Measurements from ENCODE around the gene GATB.

The GATB gene

DNA sequence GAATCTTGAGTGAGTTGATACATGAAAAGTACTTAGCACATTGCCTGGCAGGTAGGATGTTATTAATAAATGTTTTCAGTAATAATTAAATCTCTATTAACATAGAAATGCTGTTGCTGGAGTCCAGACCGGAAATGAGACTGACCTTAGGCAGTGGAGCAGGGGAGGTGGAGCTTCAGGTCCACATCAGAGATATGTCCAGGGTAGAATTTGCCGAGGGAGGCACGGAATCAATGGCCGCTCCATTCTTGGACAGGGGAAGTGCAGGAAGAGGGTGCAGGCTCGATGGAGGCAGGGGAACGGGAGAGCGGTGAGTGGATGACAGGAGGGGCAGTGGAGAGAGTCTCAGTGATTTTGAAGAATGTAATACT lies 107.3 kb downstream of the GATB start:
- H3K9ac ChIP-seq (ENCODE audit: low read depth, low read length) = no peak overlapping the region
- H3K4me1 ChIP-seq (ENCODE audit: insufficient read depth, low read length) = no peaks in the 10 kb centered on the region
- H3K4me3 ChIP-seq (ENCODE audit: low read length) = no peak overlapping the region
- no peaks in the 10 kb centered on the region for H3K9me3 ChIP-seq (ENCODE audit: insufficient read depth, low read depth, low read length)
- H3K36me3 ChIP-seq (ENCODE audit: insufficient read depth, low read depth, low read length) = peaks cover 27% of the 10 kb centered on the region; the same call in 1 of the 2 replicates
- H3K27ac ChIP-seq (ENCODE audit: low read length) = no peak overlapping the region
- no peaks in the 10 kb centered on the region for H3K27me3 ChIP-seq (ENCODE audit: insufficient read depth, low read length)

- no peak overlapping the region for H3K9ac ChIP-seq (ENCODE audit: low read depth, low read length)
- H3K4me1 ChIP-seq (ENCODE audit: insufficient read depth, low read length) = no peaks in the 10 kb centered on the region
- no peak overlapping the region for H3K27ac ChIP-seq (ENCODE audit: low read length)
- no peaks in the 10 kb centered on the region for H3K27me3 ChIP-seq (ENCODE audit: insufficient read depth, low read length)
- H3K9me3 ChIP-seq (ENCODE audit: insufficient read depth, low read depth, low read length) = no peaks in the 10 kb centered on the region
- peaks cover 25% of the 10 kb centered on the region; the same call in 1 of the 2 replicates for H3K36me3 ChIP-seq (ENCODE audit: insufficient read depth, low read depth, low read length)
- no peak overlapping the region for H3K4me3 ChIP-seq (ENCODE audit: low read length)
Measured at GRCh38 chr4:151652841-151653547, 107.8 kb downstream of the GATB start.

DNA sequence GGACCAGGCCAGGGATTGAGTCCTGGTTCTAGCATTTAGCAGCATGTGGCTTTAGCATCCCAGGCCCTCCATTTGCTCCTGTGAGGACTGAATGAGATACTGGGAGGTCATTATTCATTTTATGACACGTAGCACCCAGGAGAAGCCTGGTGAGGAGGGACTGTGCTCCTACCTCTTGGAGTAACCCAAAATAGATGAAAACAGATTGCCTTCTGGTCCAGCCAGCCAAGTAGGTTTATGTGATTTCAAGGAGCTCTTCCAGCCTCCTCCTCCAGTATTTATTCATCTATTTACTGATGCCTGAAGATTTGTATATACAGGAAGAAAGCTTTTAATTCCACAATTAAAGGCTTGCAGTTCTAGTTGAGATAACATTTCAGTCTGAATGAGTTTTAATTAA lies 109.3 kb downstream of the GATB start:
- peaks cover 11% of the 10 kb centered on the region; the same call in 1 of the 2 replicates for H3K36me3 ChIP-seq (ENCODE audit: insufficient read depth, low read depth, low read length)
- no peaks in the 10 kb centered on the region for H3K4me1 ChIP-seq (ENCODE audit: insufficient read depth, low read length)
- H3K9me3 ChIP-seq (ENCODE audit: insufficient read depth, low read depth, low read length) = no peaks in the 10 kb centered on the region

DNA sequence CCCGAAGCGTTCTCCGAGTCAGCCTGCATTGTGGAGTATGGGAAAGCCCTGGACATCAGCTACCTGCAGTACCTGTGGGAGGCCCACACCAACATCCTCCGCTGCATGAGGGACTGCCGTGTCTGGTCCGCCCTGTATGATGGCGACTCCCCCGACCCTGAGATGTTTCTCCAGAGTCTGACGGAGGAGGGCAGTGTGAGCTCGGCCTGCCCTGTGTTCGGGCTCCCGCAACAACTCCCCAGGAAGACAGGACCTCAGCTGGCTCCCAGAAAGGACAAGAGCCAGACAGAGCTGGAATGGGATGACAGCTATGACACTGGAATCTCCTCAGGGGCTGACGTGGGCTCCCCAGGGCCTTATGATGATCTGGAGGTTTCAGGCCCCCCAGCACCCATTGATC lies 111.3 kb downstream of the GATB start:
- no peak overlapping the region for H3K9ac ChIP-seq (ENCODE audit: low read depth, low read length)
- no peaks in the 10 kb centered on the region for H3K27me3 ChIP-seq (ENCODE audit: insufficient read depth, low read length)
- H3K36me3 ChIP-seq (ENCODE audit: insufficient read depth, low read depth, low read length) = peaks cover 11% of the 10 kb centered on the region; the same call in 1 of the 2 replicates
- H3K9me3 ChIP-seq (ENCODE audit: insufficient read depth, low read depth, low read length) = no peaks in the 10 kb centered on the region
- peaks cover 8% of the 10 kb centered on the region for H3K4me1 ChIP-seq (ENCODE audit: insufficient read depth, low read length)
- no peak overlapping the region for H3K27ac ChIP-seq (ENCODE audit: low read length)
- no peak overlapping the region for H3K4me3 ChIP-seq (ENCODE audit: low read length)

More for the DNA sequence above, 109.3 kb downstream of the GATB start:
- Histone ChIP-seq H3K9ac (ENCODE audit: low read depth, low read length) (no peak overlapping the region), H3K27me3 (ENCODE audit: insufficient read depth, low read length) (no peaks in the 10 kb centered on the region), H3K4me3 (ENCODE audit: low read length) (no peak overlapping the region), H3K27ac (ENCODE audit: low read length) (no peak overlapping the region)

- Histone ChIP-seq H3K9ac (ENCODE audit: low read depth, low read length) (no peak overlapping the region), H3K36me3 (ENCODE audit: insufficient read depth, low read depth, low read length) (peaks cover 7% of the 10 kb centered on the region; the same call in 1 of the 2 replicates), H3K27me3 (ENCODE audit: insufficient read depth, low read length) (no peaks in the 10 kb centered on the region), H3K27ac (ENCODE audit: low read length) (no peak overlapping the region), H3K4me1 (ENCODE audit: insufficient read depth, low read length) (peaks cover 10% of the 10 kb centered on the region), H3K9me3 (ENCODE audit: insufficient read depth, low read depth, low read length) (no peaks in the 10 kb centered on the region), H3K4me3 (ENCODE audit: low read length) (no peak overlapping the region)
Measured at GRCh38 chr4:151646322-151646721, 114.5 kb downstream of the GATB start.

GRCh38 chr4:151644622-151645021 lies 116.2 kb downstream of the GATB start:
- H3K9ac ChIP-seq (ENCODE audit: low read depth, low read length) = no peak overlapping the region
- no peak overlapping the region for H3K4me3 ChIP-seq (ENCODE audit: low read length)
- H3K36me3 ChIP-seq (ENCODE audit: insufficient read depth, low read depth, low read length) = peaks cover under 1% of the 10 kb centered on the region; the same call in 1 of the 2 replicates
- no peaks in the 10 kb centered on the region for H3K9me3 ChIP-seq (ENCODE audit: insufficient read depth, low read depth, low read length)
- H3K4me1 ChIP-seq (ENCODE audit: insufficient read depth, low read length) = peaks cover 10% of the 10 kb centered on the region
- no peak overlapping the region for H3K27ac ChIP-seq (ENCODE audit: low read length)
- no peaks in the 10 kb centered on the region for H3K27me3 ChIP-seq (ENCODE audit: insufficient read depth, low read length)

DNA sequence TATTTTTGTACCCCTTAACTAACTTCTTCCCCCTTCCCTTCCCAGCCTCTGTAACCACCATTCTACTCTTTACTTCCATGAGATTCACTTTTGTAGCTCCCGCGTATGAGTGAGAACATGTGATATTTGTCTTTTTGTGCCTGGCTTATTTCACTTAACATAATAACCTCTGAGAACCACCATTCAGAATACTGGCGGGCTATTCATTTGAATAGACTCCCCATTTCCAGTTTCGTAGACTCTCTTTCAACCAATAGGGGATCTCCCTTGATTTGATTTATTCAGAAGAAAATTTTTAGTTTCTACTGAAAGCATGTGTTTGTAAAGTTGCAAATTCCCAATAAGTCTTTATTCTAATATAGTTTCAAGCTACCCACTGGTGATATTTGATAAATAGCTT lies 117.2 kb downstream of the GATB start:
- Histone ChIP-seq H3K4me3 (ENCODE audit: low read length) (no peak overlapping the region), H3K4me1 (ENCODE audit: insufficient read depth, low read length) (peaks cover 10% of the 10 kb centered on the region), H3K27me3 (ENCODE audit: insufficient read depth, low read length) (no peaks in the 10 kb centered on the region), H3K9ac (ENCODE audit: low read depth, low read length) (no peak overlapping the region), H3K36me3 (ENCODE audit: insufficient read depth, low read depth, low read length) (no peaks in the 10 kb centered on the region), H3K9me3 (ENCODE audit: insufficient read depth, low read depth, low read length) (no peaks in the 10 kb centered on the region), H3K27ac (ENCODE audit: low read length) (no peak overlapping the region)

DNA sequence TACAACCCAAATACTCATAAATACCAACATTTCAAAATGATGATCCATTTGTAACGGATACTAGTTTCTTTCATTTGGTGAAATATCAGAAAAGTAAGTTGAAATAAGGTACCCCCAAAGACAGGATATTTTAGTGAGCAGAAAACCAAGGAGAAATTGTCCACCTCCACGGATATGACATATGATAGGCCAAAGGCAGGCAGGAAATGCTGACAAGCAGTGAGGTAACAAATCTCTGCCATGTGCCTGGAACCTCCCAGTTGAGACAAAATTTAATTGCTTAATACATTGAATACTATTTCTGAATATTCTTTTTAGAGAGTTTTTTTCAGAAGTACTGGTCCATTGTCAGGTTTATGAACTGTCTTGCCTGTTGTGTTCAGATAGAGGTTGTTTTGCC lies 118.8 kb downstream of the GATB start:
- H3K36me3 ChIP-seq (ENCODE audit: insufficient read depth, low read depth, low read length) = no peaks in the 10 kb centered on the region
- H3K27me3 ChIP-seq (ENCODE audit: insufficient read depth, low read length) = no peaks in the 10 kb centered on the region
- H3K4me3 ChIP-seq (ENCODE audit: low read length) = no peak overlapping the region
- H3K27ac ChIP-seq (ENCODE audit: low read length) = no peak overlapping the region
- no peaks in the 10 kb centered on the region for H3K9me3 ChIP-seq (ENCODE audit: insufficient read depth, low read depth, low read length)
- peaks cover 10% of the 10 kb centered on the region for H3K4me1 ChIP-seq (ENCODE audit: insufficient read depth, low read length)
- no peak overlapping the region for H3K9ac ChIP-seq (ENCODE audit: low read depth, low read length)

DNA sequence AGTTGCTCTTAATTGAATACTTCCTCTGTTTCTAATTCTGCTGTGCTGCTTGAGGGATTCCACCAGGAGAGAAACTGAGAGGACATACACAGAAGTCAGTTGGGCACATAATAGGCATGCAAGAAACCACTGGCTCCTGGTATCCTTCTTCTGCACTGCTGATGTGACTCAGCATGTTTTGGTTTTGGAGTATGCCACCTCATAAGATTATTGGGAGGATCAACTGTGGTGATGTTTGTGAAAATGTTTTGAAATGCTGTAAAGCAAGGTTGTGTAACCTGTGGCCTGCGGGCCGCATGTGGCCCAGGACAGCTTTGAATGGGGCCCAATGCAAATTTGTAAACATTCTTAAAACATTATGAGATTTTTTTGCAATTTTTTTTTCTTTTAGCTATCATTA lies 119.6 kb downstream of the GATB start:
- Histone ChIP-seq H3K9ac (ENCODE audit: low read depth, low read length) (no peak overlapping the region), H3K27me3 (ENCODE audit: insufficient read depth, low read length) (no peaks in the 10 kb centered on the region), H3K9me3 (ENCODE audit: insufficient read depth, low read depth, low read length) (no peaks in the 10 kb centered on the region), H3K4me3 (ENCODE audit: low read length) (no peak overlapping the region), H3K4me1 (ENCODE audit: insufficient read depth, low read length) (peaks cover 8% of the 10 kb centered on the region), H3K36me3 (ENCODE audit: insufficient read depth, low read depth, low read length) (no peaks in the 10 kb centered on the region; the same call in 1 of the 2 replicates), H3K27ac (ENCODE audit: low read length) (no peak overlapping the region)

DNA sequence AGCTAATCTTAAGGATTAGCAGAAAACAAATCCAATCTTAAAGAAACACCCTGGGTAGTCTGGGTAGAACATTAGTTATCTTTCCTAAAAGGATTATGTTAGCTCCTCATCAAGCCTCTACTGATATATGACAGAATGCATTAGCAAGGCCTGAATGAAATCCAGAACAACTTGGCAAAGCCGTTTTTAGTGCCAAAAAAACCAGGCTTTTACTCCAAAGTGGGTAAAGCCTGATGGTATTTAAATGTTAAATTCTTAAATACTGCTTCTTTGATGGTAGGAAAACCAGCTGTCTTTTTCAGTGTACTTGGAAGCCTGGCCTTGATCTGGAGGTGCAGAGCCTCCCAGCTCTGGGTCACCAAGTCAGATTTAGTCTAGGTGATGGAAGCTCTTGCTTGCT lies 120.4 kb downstream of the GATB start:
- Histone ChIP-seq H3K9ac (ENCODE audit: low read depth, low read length) (no peak overlapping the region), H3K27me3 (ENCODE audit: insufficient read depth, low read length) (no peaks in the 10 kb centered on the region), H3K27ac (ENCODE audit: low read length) (no peak overlapping the region), H3K36me3 (ENCODE audit: insufficient read depth, low read depth, low read length) (no peaks in the 10 kb centered on the region; the same call in 1 of the 2 replicates), H3K9me3 (ENCODE audit: insufficient read depth, low read depth, low read length) (no peaks in the 10 kb centered on the region), H3K4me1 (ENCODE audit: insufficient read depth, low read length) (0 out of 2 replicates have a peak, but pooled peaks cover 2% of the 10 kb centered on the region), H3K4me3 (ENCODE audit: low read length) (no peak overlapping the region)

- Histone ChIP-seq H3K27me3 (ENCODE audit: insufficient read depth, low read length) (no peaks in the 10 kb centered on the region), H3K9ac (ENCODE audit: low read depth, low read length) (no peak overlapping the region), H3K4me1 (ENCODE audit: insufficient read depth, low read length) (0 out of 2 replicates have a peak, but pooled peaks cover 2% of the 10 kb centered on the region), H3K9me3 (ENCODE audit: insufficient read depth, low read depth, low read length) (peaks cover 2% of the 10 kb centered on the region; the same call in 1 of the 2 replicates), H3K27ac (ENCODE audit: low read length) (no peak overlapping the region), H3K36me3 (ENCODE audit: insufficient read depth, low read depth, low read length) (no peaks in the 10 kb centered on the region; the same call in 1 of the 2 replicates), H3K4me3 (ENCODE audit: low read length) (no peak overlapping the region)
Measured at GRCh38 chr4:151638295-151638858, 122.4 kb downstream of the GATB start.

- no peak overlapping the region for H3K4me3 ChIP-seq (ENCODE audit: low read length)
- H3K36me3 ChIP-seq (ENCODE audit: insufficient read depth, low read depth, low read length) = no peaks in the 10 kb centered on the region
- H3K9me3 ChIP-seq (ENCODE audit: insufficient read depth, low read depth, low read length) = peaks cover 2% of the 10 kb centered on the region; the same call in 1 of the 2 replicates
- no peak overlapping the region for H3K9ac ChIP-seq (ENCODE audit: low read depth, low read length)
- no peaks in the 10 kb centered on the region for H3K27me3 ChIP-seq (ENCODE audit: insufficient read depth, low read length)
- H3K27ac ChIP-seq (ENCODE audit: low read length) = no peak overlapping the region
- no peaks in the 10 kb centered on the region; the same call in 1 of the 2 replicates for H3K4me1 ChIP-seq (ENCODE audit: insufficient read depth, low read length)
Measured at GRCh38 chr4:151631349-151631748, 129.5 kb downstream of the GATB start.

All from iPS-20b (cell line).